GM21717 (cell line): ENCODE data around the gene MRTFA.
"Not testable (repeated sequence)": the region's sequence is repeated elsewhere in the genome, so short reads cannot be mapped to it uniquely, and the experiment has no call there.

ENCODE experiments used
- ATAC-seq: cut with Tn5 transposase; IDR thresholded peaks from one replicate; pipeline ENCODE4 v1.9.1; 2021; ENCODE audit warnings: mild to moderate bottlenecking, moderate library complexity; ENCODE audit not compliant: unreplicated experiment

The MRTFA gene

GRCh38 chr22:40560994-40561515, 75.5 kb downstream of the MRTFA start:
- ATAC-seq, result no peak

- no peak for ATAC-seq
These were observed 76.0 kb downstream of the MRTFA start for GRCh38 chr22:40560551-40560950.

- ATAC-seq, result no peak
These were observed 78.5 kb downstream of the MRTFA start for GRCh38 chr22:40557972-40558371.

- ATAC-seq, result no peak
These were observed 79.9 kb downstream of the MRTFA start for GRCh38 chr22:40556641-40557040.

GRCh38 chr22:40554023-40554422, 82.5 kb downstream of the MRTFA start:
- not testable (repeated sequence) for ATAC-seq

- ATAC-seq, result no peak
These were observed 83.4 kb downstream of the MRTFA start for GRCh38 chr22:40553014-40553554.

- no peak for ATAC-seq
These were observed 84.4 kb downstream of the MRTFA start for GRCh38 chr22:40552070-40552469.

- no peak for ATAC-seq
These were observed 88.8 kb downstream of the MRTFA start for GRCh38 chr22:40547729-40548143.

- ATAC-seq, result no peak
These were observed 91.8 kb downstream of the MRTFA start for GRCh38 chr22:40544758-40545157.

GRCh38 chr22:40542821-40543540, 93.5 kb downstream of the MRTFA start:
- no peak for ATAC-seq

- no peak for ATAC-seq
These were observed 95.2 kb downstream of the MRTFA start for GRCh38 chr22:40541300-40541699.

GRCh38 chr22:40540265-40540664, 96.3 kb downstream of the MRTFA start:
- ATAC-seq, result no peak

- not testable (repeated sequence) for ATAC-seq
These were observed 100.4 kb downstream of the MRTFA start for GRCh38 chr22:40536149-40536548.

GRCh38 chr22:40535642-40536041, 100.9 kb downstream of the MRTFA start:
- ATAC-seq, result no peak

GRCh38 chr22:40535189-40535512, 101.4 kb downstream of the MRTFA start:
- no peak for ATAC-seq

GRCh38 chr22:40534379-40535188, 101.9 kb downstream of the MRTFA start:
- no peak for ATAC-seq

GRCh38 chr22:40533712-40534378, 102.7 kb downstream of the MRTFA start:
- ATAC-seq, result no peak

GRCh38 chr22:40531951-40532900, 104.3 kb downstream of the MRTFA start:
- ATAC-seq, result no peak

- ATAC-seq, result not testable (repeated sequence)
These were observed 106.1 kb downstream of the MRTFA start for GRCh38 chr22:40530391-40530790.

GRCh38 chr22:40529821-40530220, 106.7 kb downstream of the MRTFA start:
- no peak for ATAC-seq
